Stimulated activated CD8-positive, alpha-beta memory T cell treated with anti-CD3 and anti-CD28 coated beads, Interleukin-4, amount 100 ng/mL, for 4 hours (primary cell): Measurements from ENCODE around the gene NINL.

Source experiments
- DNase-seq, 2 donors: peaks; one replicate each; pipeline ENCODE4 v3.0.0-alpha.2; 2020; ENCODE audit warnings: low read depth in 2 of 2, low spot score in 1 of 2

The NINL gene

DNA sequence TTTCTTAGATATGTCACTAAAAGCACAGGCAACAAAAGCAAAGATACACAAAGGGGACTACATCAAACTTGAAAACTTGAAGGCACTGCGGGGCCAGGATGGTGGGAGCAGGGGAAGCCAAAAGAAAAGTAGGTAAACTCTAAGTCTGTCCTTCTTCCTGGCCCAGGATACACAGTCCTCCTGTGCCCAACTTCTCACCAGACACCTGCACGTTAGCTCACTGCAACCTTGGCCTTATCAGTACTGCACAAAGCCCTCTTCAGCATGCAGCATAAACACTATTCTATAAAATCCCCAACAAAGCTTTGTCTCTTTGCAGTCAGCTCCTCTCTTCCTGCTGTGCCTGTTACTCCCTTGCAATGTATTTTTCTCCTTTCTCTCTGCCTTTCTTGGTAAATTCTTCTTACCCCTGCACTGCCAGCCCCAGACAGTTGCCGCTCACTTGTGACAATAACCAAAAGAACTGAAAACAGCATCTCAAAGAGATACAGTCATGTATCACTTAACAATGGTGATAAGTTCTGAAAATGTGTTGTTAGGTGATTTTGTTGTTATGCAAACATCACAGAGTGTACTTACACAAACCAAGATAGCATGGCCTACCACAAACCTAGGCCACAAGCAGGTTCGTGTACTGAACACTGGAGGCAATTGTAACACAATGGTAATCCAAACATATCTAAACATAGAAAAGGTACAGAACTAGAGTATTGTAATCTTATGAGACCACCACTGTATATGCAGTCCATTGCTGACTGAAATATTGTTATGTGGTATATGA lies 51.2 kb downstream of the NINL start:
- no peak for DNase-seq

DNA sequence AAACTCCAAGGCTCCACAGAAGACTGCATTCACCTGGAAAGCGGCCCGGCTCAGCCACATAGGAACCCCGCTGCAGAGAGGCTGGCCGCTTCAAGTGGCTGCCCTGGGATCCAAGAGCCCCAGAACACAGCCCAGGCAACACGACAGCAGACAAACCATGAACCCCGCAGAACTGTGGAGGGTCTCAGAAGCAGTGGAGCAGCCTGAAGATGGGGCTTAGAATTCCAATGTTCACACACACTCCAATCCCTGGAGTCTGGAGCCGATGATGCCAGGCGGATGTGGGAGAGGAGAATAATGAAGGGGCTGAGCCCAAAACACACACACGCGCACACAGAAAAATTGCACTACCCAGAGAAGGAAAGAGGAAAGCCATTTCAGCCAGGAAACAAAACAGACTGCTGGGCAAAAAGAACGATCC lies 52.4 kb downstream of the NINL start:
- no peak for DNase-seq

DNA sequence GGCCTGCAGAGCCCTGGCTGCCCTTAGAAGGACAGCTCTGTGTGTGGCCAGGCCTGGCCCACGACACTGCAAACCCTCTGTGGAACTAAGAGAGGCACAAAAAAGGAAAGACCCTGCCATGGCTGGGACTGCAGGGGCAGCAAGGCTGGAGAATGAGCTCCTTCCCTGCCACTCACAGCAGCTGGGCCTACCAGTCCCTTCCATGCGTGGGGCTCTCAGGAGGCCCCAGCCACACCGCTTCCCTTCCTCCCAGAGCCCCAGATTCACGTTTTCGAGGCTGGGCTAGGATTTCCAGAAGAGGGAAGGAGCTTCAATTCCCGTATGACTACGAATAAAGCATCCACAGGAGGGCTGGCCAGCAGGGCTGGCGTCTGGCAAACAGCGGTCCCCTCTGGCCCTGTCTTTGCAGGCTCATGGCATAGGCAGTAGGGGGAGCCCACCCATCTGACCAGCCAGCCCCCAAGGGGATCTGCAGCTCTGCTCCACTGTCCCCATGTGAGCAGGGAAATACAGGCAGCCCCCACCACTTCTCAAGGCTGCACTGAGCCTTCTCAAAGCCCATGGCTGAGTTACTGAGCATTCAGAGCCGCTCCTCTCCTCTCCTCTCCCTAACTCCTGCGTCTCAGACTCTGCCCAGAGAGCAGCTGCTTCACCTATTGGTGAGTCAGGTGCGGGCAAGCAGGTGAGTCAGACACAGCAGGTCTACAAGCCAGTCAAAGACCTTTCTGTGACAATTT lies 53.1 kb downstream of the NINL start:
- no peak for DNase-seq

DNA sequence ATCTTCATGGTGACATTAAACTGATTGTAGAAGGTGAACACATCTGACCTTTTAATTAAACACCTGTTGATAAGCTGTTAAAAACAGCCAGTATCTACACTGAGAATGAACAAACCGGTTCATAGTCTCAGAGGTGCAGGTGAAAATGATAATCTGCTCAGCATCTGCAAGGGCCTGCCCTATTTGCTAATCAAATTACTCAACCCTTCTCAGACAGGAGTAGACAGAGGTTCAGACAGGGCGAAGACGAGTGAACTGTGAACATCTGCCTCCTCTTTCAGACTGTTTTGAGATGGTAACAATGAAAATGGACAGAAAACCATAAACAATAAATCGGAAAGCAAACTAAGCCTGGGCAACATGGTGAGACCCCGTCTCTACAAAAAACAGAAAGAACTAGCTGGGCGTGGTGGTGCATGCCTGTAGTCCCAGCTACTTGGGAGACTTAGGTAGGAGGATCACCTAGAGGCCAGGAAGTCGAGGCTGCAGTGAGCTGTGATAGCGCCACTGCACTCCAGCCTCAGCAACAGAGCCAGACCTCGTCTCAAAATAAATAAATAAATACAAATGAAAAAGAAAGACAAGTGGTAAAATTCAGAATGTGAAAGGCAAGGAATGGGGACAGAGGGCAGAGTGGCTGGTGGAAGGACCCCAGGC lies 55.9 kb downstream of the NINL start:
- no peak for DNase-seq

DNA sequence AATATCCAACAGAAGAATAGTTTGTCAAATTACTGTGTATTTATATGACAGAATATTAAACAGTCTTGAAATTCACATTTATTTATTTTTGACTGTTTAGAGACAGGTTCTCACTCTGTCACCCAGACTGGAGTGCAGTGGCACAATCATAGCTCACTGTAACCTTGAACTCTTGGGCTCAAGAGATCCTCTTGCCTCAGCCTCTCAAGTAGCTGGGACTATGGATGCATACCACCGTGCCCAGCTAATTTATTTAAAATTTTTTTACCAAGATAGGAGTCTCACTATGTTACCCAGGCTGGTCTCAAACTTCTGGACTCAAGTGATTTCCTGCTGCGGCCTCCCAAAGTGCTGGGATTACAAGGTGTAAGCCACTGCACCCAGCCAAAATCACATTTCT lies 57.4 kb downstream of the NINL start:
- no peak for DNase-seq

DNA sequence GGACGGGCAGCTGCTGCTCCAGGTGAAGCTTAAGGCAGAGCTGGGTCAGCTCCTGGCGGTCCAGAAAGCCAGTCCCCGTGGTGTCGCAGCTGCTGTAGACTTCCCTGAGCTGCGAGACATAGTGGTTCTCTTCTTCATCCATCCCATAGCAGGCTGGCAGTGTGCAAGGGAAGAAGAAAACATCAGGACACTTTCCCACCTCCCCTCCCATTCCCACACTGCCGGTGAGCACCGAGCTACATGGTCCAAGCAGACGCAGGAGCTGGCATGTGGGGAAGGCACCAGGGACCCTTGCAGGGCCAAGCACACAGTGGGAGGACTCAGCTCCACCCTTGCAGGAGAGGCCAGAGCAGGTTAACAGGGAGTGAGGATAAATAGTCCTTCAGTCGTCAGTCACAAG lies 58.9 kb downstream of the NINL start:
- no peak for DNase-seq

GRCh38 chr20:25525867-25526266 lies 59.5 kb downstream of the NINL start:
- no peak for DNase-seq

DNA sequence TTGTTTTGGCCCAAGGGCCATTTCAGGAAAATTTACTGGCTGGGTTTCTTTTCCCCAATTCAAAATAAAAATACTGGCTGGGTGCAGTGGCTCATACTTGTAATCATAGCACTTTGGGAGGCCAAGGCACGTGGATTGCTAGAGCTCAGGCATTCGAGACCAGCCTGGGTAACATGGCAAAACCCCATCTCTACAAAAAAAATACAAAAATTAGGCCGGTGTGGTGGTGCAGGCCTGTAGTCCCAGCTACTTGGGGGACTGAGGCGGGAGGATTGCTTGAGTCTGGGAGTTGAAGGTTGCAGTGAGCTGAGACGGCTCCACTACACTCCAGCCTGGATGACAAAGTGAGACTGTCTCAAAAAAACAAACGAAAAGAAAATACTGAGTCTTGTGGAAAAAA lies 60.0 kb downstream of the NINL start:
- DNase-seq = no peak

GRCh38 chr20:25521382-25521781 lies 63.9 kb downstream of the NINL start:
- no peak for DNase-seq

GRCh38 chr20:25517124-25517523 lies 68.2 kb downstream of the NINL start:
- no peak for DNase-seq

DNA sequence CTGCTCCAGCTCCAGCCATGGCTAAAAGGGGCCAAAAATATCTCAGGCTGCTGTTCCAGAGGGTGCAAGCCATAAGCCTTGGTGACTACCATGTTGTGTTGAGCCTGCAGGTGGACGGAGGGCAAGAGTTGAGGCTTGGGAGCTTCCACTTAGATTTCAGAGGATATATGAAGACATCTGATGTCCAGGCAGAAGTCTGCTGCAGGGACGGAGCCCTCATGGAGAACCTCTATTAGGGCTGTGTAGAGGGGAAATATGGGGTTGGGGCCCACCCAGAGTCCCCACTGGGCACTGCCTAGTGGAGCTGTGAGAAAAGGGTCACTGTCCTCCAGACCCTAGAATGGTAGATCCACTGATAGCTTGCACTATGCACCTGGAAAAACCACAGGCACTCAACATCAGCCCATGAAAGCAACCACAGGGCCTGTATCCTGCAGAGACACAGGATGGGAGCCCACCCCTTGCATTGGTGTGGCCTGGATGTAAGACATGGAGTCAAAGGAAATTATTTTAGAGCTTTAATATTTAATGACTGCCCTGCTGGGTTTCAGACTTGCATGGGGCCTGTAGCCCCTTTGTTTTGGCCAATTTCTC lies 70.5 kb downstream of the NINL start:
- DNase-seq = no peak

DNA sequence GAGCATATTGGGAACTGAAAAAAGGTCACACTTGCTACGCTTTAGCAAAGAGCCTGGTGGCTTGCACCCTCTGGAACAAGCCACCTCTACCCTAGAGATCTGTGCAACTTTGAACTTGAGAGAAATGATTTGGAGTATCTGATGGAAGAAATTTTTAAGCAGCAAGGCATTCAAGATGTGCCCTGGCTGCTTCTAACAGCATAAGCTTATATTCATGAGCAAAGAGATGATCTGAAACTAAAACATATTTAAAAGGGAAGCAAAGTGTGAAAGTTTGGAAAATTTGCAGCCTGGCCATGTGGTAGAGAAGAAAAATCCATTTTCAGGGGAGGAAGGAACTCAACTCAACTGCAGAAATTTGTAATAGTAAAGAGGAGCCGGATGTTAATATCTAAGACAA lies 71.1 kb downstream of the NINL start:
- DNase-seq = no peak

DNA sequence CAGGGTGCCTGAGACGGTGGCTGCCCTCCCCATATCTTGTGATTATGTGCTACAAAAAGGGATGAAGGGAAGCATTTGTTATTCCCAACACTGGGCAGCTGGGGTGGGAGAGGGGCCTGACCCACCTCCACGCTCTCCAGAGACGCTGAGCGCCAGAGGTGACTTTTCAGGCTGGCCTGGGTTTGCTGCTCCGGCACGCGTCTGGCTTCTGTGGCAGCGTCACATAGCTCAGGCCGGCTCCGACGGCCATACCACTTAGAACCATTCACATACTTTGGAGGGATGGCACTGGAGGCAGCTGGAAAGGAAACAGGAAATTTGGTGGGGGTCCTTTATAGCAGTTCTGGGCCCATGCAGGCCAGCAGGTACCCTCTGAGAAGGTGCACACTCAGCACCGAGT lies 72.6 kb downstream of the NINL start:
- no peak for DNase-seq

DNA sequence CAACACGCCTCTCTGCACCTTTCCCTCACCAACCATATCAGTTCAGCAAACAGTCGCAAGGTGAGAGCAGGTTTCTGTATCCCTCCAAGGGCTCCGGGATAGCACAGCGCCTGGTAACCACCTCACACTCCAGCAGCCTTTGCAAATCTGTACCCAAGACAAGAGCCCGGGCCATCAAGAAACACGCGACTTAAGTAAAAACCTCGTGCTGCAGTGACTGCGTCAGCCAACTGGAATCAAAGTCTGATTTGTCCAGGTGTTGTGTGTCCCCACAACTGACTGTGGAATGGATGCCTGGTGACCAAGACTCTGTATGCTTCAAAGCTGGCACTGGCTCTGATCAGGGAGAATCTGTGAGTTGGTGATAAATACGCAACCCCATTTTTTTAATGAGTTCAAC lies 74.1 kb downstream of the NINL start:
- DNase-seq = no peak

GRCh38 chr20:25510721-25511120 lies 74.6 kb downstream of the NINL start:
- no peak for DNase-seq

DNA sequence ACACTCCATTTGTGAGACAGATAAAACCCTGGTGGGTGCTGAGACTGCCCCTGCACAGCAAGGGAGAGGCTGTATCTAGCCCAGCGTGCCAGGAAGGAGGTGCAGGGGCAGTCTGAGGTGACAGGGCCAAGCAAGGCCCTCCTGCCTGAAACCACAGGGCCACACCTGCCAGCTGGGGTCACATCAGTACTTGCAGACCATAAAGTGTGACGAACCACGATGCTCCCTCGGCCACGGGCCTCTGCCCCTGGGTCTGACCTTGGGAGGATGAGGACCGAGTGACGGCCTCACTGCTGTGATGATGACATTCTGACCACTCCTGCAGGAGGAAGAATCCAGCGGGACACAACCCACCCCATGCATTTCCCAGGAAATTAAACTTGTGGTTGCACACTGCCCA lies 75.1 kb downstream of the NINL start:
- no peak for DNase-seq

GRCh38 chr20:25509084-25509483 lies 76.2 kb downstream of the NINL start:
- DNase-seq = no peak

DNA sequence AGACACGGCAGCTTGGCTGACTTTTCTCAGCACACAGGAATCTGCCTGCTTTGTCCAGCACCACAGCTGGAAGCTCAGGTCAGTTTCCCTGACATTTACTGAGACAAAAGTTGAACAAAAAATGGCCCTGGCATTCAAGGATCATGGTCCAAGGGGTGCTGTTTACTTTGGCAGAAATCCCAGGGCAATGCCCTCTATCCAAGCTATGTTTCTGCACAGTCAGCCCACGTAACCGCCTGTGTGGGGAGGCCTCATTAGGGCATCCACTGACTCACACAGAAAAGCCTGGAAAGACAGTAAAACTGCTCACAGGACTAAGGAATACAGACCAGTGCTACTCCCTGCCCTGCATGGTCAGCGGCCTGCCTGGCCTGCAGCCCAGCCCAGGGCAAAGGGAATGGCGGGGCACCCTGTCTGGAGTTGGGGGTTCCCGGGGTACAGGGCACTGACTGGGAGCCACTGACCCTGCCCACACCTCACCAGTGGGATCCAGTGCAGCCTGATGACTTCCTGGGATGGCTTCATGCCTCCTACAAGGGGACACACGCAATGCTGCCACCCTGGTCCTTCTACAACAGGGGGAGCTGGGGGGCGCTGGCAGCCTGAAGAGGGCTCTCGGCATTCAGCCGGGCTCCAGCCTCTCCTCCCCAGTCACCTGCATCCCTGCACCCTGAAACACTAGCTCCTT lies 77.1 kb downstream of the NINL start:
- DNase-seq = no peak

DNA sequence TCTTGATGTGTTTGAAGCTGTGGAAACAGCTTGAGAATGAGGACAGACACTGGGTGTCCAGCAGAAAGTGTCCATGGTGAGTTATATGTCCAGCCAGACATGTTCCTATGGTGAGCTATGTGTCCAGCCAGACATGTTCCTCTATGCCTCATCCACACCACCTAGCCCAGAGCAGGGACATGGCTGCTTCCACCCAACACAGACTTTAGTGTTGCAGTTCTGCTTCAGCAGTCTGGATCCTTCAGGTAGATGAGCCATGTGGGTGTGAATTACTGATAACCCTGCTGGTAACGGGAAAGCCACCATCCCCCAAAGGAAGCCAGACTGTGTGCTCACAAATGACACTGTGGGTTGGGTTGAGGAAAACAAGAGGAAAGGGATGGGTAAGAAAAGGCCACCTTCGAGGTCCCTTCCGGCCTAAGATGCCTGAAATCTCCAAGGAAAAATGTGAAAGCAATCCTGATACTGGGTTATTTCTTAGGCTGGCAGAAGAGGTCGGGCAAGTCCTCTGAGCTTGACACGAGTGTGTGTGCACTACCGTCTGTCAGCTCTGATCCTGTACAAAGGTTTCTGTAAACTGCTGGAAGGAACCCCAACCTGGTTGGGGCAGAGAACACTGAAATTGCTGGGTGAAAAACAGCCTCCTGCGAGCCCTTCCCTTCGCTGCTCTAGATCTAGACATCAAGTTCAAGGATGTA lies 77.8 kb downstream of the NINL start:
- DNase-seq = no peak

GRCh38 chr20:25504366-25505135 lies 80.8 kb downstream of the NINL start:
- no peak for DNase-seq
